NCI-H1694 treated with DMSO at 0.1 percent for 48 hours (cell line): ENCODE results near the gene AGAP2.

Experiments used
- DNase-seq: peaks from one replicate; lab custom pipeline; 2025; lab: John Stamatoyannopoulos, UW

Gene AGAP2

GRCh38 chr12:57767305-57767698 lies 28.8 kb upstream of the AGAP2 start:
- DNase-seq: no peak

- no peak for DNase-seq
Measured at GRCh38 chr12:57766464-57767304, 28.1 kb upstream of the AGAP2 start, which contains the start of gene CYP27B1. Gene CYP27B1, minus strand, starts transcription at chr12:57767078. Its CDS starts 37 bp downstream, at chr12:57767041.

DNA sequence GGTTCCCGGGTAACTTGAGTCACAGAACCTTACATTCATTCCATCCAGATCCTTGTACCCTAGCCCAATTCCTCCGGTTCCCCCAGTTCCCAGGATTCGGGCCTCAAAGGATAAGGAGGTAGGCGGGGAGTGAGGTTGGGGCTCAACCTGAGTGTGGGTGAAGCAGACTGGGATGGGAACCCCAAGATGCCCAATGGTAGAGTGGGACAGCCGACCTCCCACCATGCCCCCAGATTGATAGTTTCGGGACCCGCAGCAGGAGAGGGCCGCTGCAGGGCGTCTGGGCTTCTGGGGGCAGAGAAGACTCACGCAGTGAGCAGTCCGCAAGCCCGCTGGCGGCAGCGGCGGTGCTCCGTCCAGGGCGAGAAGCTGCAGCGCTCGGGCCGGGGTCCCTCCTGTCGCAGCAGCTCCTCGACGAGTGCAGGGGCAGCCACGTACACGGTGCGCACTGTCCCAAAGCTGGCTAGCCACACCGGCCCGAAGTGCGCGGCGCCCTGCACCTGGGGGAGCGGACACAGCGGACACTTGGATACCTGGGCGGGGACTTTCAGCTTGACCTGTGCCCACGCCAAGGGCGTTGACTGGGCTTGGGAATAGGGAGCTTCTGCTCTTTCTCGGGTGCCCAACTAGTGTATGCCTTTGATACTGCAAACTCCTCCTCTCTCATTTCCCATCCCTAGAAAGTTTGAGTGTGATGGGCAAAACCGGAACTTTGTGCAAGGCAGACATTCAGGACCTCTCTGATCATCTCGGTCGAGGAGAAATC lies 27.3 kb upstream of the AGAP2 start:
- DNase-seq: no peak

GRCh38 chr12:57765003-57765697 lies 26.6 kb upstream of the AGAP2 start:
- DNase-seq: no peak

GRCh38 chr12:57764662-57765002 lies 26.1 kb upstream of the AGAP2 start:
- DNase-seq: no peak

GRCh38 chr12:57763881-57764661 lies 25.5 kb upstream of the AGAP2 start:
- no peak for DNase-seq

DNA sequence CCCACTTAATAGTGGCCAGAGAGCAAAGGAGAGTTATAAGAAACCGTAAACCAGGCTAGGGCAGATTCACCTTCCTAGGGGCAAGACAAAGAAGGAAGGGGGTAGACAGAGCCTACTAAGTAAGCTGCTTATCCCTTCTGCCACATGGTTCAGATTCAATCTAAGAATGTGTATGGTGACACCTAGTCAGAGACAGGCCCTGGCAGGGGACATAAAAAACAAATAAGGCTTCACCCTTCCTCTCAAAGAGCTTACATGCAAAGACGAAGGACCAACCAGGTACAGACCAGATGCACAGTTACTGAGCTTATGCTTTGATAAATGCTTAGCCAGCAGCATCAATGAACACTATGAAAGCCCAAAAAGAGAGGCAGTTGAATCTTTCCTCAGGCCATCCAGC lies 23.9 kb upstream of the AGAP2 start:
- no peak for DNase-seq

DNA sequence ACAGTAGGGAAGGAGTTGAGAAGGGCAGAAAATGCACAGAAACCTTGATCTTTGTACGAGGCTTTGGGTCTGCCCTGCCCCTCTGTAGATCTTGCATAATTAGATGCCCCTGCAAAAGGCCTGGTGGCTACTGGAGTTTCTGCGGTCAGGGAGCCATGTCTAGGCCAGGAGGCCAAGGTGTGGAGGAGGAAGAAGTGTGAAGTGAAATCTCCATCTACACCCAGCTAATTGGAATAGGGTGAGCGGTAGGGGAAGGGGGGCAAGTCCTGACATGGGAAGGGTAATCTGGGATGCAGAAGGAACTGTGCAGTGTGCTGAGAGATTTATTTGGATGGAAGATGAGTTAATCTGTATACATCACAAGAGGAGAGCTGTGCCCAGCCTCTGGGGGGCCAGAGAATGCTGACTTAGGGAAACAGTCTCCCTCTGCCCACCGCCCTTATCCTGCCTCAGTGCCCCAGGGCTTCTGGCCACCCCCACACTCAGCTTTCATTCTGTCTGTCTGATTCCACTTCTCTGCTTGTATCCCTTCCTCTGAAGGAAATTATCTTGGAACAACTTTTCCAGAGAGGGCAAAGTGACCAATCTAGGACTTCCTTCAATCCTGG lies 23.0 kb upstream of the AGAP2 start:
- no peak for DNase-seq

DNA sequence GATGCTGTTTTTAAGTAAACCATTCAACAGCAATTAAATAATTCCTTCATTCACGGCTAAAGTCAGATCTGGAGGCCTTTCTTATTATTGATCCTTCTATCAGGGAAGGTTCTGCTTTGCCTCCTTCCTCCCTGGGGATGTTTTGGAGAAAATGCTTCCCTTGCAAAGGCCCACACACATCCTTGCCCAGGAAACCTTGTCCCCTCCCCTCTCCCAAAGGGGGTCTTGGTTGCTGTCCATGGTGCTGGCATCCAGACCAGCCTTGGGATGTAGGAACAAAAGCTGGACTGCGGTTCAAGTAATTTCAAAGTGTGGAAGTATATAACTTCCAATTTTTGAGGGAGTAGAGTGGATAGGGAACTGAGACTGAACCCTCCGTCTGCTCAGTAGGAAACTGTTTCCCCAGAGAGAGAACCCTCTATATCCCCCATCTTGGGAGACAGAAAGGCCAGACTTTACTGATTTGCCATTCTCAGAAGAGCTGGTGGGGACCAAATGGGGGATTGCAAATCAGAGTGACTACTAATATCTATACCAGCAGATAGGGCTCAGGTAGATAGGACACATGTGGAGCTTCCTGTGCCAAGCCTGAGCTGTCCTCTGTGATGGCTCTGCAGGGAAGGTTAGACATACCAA lies 21.9 kb upstream of the AGAP2 start:
- no peak for DNase-seq

DNA sequence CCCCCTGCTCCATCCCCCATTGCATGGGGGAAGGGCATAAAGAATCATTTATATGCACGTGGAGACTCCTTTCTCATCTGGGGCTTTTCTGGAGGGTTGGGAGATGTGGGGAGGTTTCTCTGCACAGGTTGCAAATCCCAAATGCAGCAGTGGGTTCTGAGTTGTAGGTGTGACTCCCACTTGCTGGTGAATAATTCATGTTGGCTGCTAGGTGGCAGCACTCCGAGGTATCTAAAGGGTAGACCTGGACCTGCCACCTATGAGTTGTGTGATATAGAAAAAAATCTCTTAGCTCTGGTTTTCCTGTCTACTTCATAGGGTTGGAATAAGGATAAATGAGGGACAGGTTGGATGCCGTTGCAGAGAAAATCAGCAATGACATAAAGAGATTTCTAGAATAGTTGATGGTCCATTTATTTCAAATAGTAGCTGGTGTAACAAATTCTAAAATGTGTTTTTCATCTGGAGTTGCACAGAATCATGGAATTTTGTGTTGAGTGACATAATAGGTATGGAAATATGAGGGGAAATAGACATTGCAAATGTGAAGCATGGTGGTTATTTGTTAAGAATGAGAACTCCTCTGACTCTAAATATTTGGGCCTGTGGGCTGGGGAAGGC lies 20.9 kb upstream of the AGAP2 start:
- peak; percentile 28 for DNase-seq

GRCh38 chr12:57758552-57759359 lies 20.2 kb upstream of the AGAP2 start:
- no peak for DNase-seq

DNA sequence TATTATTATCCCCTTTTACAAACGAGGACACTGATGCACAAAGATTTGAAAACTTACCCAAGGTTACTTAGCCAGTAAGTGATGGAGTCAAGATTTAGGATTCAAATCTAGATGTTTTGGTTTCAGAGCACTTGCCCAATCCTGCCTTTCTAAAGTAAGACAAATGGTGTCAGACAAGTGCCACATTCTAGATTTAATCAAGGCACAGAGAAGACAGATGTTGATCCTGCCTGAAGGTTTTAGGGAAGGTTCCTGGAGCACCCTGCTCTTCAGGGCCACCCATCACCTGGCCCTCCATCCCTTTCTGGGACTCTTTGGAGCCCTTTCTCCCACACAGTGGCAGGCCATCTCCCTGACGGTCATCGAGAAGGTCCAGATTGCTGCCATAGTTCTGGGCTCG lies 19.2 kb upstream of the AGAP2 start:
- DNase-seq: no peak

- DNase-seq: no peak
Measured at GRCh38 chr12:57756406-57757341, 18.1 kb upstream of the AGAP2 start.

GRCh38 chr12:57755454-57756372 lies 17.2 kb upstream of the AGAP2 start:
- no peak for DNase-seq

DNA sequence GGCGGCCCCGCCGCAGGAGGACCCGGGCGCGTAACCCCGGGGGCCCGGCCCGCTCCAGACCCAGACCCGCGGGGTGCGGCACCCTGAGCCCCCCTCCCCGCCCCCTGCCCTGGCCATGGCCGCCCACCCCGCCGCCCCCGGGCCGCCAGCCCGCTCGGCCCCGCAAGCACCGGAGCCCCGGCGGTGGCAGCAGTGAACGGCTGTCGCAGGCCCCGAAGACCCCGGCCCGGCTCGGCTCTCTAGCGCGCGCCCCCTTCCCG lies 16.6 kb upstream of the AGAP2 start:
- DNase-seq: no peak

DNA sequence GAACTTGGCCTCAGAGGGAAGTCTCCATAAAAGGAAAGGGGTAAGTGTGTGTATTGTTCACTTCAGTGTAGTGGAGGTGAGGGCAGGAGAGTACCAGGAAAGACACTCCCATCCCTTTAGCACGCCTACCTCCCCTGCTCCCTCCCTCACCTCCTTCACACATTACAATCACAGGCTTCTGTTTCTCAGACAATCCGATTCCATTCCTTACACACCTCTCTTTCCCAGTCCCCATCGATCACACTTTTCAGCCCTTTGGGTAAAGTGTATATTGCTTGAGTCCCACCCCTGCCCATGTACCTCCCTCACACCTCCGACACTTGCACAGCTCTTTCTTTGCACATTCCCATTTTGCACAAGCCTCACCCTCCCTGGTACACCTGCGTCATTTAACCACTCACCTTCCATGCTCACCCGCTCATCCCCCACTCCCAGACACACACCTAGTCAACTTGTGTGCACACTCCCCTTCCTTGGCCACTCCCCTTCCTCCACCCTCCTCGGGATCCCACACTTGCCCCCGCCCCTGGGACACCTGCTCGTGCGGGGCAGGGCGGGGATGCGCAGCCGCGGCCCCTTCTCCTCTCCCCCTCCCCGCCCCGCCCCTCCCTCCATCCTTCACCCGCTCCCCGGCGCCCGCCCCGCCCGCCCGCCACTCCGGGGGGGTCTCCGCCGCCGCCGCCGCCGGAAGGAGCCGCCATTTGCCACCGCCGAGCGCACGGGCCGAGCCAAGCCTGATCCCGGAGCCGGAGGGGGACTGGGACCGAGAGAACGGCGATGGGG lies 16.1 kb upstream of the AGAP2 start, which contains the start of gene MARCHF9:
Gene MARCHF9 (plus strand): TSS at position 693 of the 783 bp plus-strand sequence. CDS start 426 bp downstream, outside the sequence.
- DNase-seq: peak; percentile 29
